ENCODE measurements around the gene PELI2. TPM values are rescaled to one million over a fixed set of nuclear protein-coding genes. Genes with fewer than 3 reads are reported as not detected.

Gene PELI2
- total RNA-seq: 15.7 and 20.3 TPM in 2 replicates

GRCh38 chr14:56117765-56118610, at the start of gene PELI2:
TSS of gene PELI2 (plus strand) at chr14:56118411. CDS start at chr14:56118661, 250 bp downstream.

